ENCODE results near the gene PRLR. TPM values are rescaled to one million over a fixed set of nuclear protein-coding genes. Genes with fewer than 3 reads are reported as not detected.
"Not testable (repeated sequence)": the region's sequence is repeated elsewhere in the genome, so short reads cannot be mapped to it uniquely, and the experiment has no call there.

PRLR gene
- total RNA-seq, 3 donors from 2014 or later: 0.19 to 0.25 (median 0.24) TPM

GRCh38 chr5:35124932-35125331 lies 105.4 kb downstream of the PRLR start:
- DNase-seq (no peak), ATAC-seq (no peak)
- H3K36me3 Mint-ChIP-seq (ENCODE audit: insufficient read depth): no peaks in the 10 kb centered on the region
- peaks cover 9% of the 10 kb centered on the region for H3K4me1 Mint-ChIP-seq (ENCODE audit: low read depth)
- no peaks in the 10 kb centered on the region for H3K9me3 Mint-ChIP-seq
- no peak overlapping the region for H3K4me3 Mint-ChIP-seq
- H3K27me3 Mint-ChIP-seq (ENCODE audit: low read depth): peaks cover 37% of the 10 kb centered on the region

DNA sequence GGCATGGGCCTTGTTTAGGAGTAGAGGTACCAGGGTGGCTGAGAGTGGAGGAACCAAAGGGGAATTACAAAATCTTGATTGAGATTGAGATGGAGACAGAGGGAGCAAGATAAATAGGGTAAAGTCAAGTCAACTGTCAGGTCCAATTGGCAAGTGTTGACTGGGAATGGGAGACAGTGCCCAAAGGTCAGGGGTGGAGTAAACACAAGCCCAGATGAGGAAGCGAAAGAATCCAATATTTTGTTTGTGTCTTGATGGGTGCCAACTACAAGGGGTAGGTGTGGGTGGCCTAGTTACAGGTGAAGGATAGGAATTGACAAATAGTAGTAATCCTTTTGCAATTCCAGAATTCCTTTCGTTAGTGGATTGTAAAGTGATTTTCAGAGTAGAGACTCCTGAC lies 107.5 kb downstream of the PRLR start:
- no peaks in the 10 kb centered on the region for H3K9me3 Mint-ChIP-seq
- H3K4me1 Mint-ChIP-seq (ENCODE audit: low read depth): no peaks in the 10 kb centered on the region
- ATAC-seq (no peak), DNase-seq (no peak)
- H3K27me3 Mint-ChIP-seq (ENCODE audit: low read depth): peaks cover 27% of the 10 kb centered on the region
- H3K36me3 Mint-ChIP-seq (ENCODE audit: insufficient read depth): no peaks in the 10 kb centered on the region
- H3K4me3 Mint-ChIP-seq: no peak overlapping the region

- Mint-ChIP-seq H3K27me3 (ENCODE audit: low read depth) (peaks cover 15% of the 10 kb centered on the region), H3K36me3 (ENCODE audit: insufficient read depth) (no peaks in the 10 kb centered on the region), H3K9me3 (no peaks in the 10 kb centered on the region), H3K4me3 (no peak overlapping the region), H3K4me1 (ENCODE audit: low read depth) (no peaks in the 10 kb centered on the region)
- no peak for DNase-seq
- no peak for ATAC-seq
Measured at GRCh38 chr5:35120715-35121114, 109.6 kb downstream of the PRLR start.

DNA sequence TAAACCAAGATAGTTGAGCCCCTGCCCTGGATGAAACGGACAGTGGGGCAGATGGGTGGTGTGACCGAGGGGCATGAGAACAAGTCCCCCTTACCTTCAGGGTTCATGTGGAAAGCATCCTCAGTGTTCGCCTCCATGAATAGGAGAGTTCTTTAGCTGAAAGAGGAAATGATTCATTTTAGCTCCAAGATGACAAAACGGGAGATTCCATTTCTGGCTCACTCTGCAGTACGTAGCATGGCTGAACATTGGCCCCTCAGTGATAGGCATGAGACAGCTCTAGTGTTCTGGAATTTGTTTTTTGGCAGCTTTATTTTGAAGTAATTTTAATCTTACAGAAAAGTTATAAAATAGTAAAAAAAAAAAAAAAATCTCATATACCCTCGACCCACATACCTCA lies 112.3 kb downstream of the PRLR start:
- peaks cover 22% of the 10 kb centered on the region for H3K27me3 Mint-ChIP-seq (ENCODE audit: low read depth)
- no peak overlapping the region for H3K4me3 Mint-ChIP-seq
- no peaks in the 10 kb centered on the region for H3K4me1 Mint-ChIP-seq (ENCODE audit: low read depth)
- ATAC-seq (peak in 1 of 2 donors; percentile 41), DNase-seq (no peak)
- H3K36me3 Mint-ChIP-seq (ENCODE audit: insufficient read depth): no peaks in the 10 kb centered on the region
- no peaks in the 10 kb centered on the region for H3K9me3 Mint-ChIP-seq

DNA sequence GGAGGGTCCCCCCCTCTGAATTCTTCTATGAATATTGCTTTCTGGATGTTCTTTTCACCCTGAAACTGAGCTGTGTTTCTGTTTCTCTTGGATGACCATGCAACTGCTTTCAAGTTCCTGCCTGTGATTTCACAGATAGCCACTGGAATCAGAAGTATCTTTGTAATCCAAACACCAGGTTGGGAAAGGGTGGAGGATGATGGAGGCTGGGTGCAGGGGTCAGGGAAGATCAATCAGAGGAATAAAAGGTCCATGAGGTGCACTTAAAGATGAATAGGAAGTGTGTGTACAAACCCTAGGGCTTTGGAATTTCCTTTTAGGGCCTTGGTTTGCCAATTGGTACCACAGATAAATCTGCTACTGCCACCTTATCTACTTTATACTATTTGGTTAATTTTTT lies 114.4 kb downstream of the PRLR start:
- H3K9me3 Mint-ChIP-seq: no peaks in the 10 kb centered on the region
- ATAC-seq: no peak

GRCh38 chr5:35114698-35115097 lies 115.6 kb downstream of the PRLR start:
- Mint-ChIP-seq H3K36me3 (ENCODE audit: insufficient read depth) (no peaks in the 10 kb centered on the region), H3K27me3 (ENCODE audit: low read depth) (peaks cover 16% of the 10 kb centered on the region), H3K4me1 (ENCODE audit: low read depth) (no peaks in the 10 kb centered on the region), H3K9me3 (no peaks in the 10 kb centered on the region), H3K4me3 (no peak overlapping the region)
- ATAC-seq (no peak), DNase-seq (no peak)

More for the DNA sequence above, 114.4 kb downstream of the PRLR start:
- Mint-ChIP-seq H3K4me3 (no peak overlapping the region), H3K27me3 (ENCODE audit: low read depth) (peaks cover 16% of the 10 kb centered on the region), H3K4me1 (ENCODE audit: low read depth) (no peaks in the 10 kb centered on the region), H3K36me3 (ENCODE audit: insufficient read depth) (no peaks in the 10 kb centered on the region)
- DNase-seq: no peak

GRCh38 chr5:35112300-35112699 lies 118.0 kb downstream of the PRLR start:
- H3K27me3 Mint-ChIP-seq (ENCODE audit: low read depth): peaks cover 21% of the 10 kb centered on the region
- H3K36me3 Mint-ChIP-seq (ENCODE audit: insufficient read depth): no peaks in the 10 kb centered on the region
- H3K4me3 Mint-ChIP-seq: no peak overlapping the region
- H3K9me3 Mint-ChIP-seq: no peaks in the 10 kb centered on the region
- no peak for DNase-seq
- no peak for ATAC-seq
- H3K4me1 Mint-ChIP-seq (ENCODE audit: low read depth): no peaks in the 10 kb centered on the region

DNA sequence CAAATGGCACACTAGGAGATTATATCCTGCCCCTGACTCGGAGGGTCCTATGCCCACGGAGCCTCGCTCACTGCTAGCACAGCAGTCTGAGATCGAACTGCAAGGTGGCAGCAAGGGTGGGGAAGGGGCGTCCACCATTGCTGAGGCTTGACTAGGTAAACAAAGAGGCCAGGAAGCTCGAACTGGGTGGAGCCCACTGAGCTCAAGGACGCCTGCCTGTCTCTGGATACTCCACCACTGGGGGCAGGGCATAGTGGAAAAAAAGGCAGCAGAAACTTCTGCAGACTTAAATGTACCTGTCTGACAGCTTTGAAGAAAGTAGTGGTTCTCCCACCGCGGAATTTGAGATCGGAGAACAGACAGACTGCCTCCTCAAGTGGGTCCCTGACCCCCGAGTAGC lies 125.7 kb downstream of the PRLR start:
- H3K4me3 Mint-ChIP-seq; H3K4me1 Mint-ChIP-seq (ENCODE audit: low read depth); DNase-seq; ATAC-seq; H3K9me3 Mint-ChIP-seq; H3K36me3 Mint-ChIP-seq (ENCODE audit: insufficient read depth): not testable (repeated sequence)
- H3K27me3 Mint-ChIP-seq (ENCODE audit: low read depth): peaks cover 33% of the 10 kb centered on the region

DNA sequence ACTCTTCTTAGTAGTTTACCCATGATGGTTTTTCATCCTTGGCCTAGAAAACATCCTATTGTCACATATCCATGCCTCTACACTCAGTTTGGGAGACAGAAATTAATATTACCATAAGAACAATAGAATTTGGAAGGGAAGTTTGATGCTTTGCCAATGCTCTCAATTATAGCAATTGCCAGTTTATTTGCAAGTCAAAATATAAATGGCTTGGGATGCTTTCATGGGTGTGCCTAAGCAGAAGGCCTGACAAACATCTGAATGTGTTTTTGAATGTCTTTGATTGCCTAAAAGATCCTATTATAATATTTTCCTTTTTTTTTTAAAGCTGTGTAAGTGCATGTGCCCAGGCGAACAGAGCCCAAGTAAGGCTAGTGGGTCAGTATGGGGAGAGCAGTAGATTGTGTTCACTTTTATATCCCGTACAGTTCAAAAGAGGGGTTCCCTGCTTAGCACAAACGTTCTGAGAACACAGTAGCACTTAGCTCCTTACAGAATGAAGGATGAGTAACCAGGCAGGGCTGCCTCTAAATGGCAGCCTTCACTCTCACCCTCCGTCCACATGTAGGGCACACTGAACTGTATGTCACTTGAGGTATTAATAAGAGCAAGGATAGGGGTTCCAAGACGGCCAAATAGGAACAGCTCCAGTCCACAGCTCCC lies 126.5 kb downstream of the PRLR start:
- Mint-ChIP-seq H3K9me3 (no peaks in the 10 kb centered on the region), H3K27me3 (ENCODE audit: low read depth) (peaks cover 33% of the 10 kb centered on the region), H3K4me1 (ENCODE audit: low read depth) (no peaks in the 10 kb centered on the region), H3K36me3 (ENCODE audit: insufficient read depth) (no peaks in the 10 kb centered on the region), H3K4me3 (no peak overlapping the region)
- DNase-seq (no peak), ATAC-seq (no peak)

DNA sequence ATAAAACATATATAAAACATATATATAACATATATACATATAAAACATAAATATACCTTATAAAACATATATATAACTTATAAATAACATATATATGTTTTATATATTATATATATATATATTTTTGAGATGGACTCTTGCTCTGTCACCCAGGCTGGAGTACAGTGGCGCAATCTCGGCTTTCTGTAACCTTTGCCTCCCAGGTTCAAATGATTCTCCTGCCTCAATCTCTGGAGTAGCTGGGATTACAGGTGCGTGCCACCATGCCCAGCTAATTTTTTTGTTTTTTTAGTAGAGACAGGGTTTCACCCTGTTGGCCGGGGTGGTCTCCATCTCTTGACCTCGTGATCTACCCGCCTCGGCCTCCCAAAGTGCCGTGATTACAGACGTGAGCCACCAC lies 128.6 kb downstream of the PRLR start:
- not testable (repeated sequence) for H3K36me3 Mint-ChIP-seq (ENCODE audit: insufficient read depth); H3K9me3 Mint-ChIP-seq; H3K4me1 Mint-ChIP-seq (ENCODE audit: low read depth); ATAC-seq; H3K4me3 Mint-ChIP-seq; DNase-seq
- peaks cover 31% of the 10 kb centered on the region for H3K27me3 Mint-ChIP-seq (ENCODE audit: low read depth)

- Mint-ChIP-seq H3K4me1 (ENCODE audit: low read depth) (no peaks in the 10 kb centered on the region), H3K27me3 (ENCODE audit: low read depth) (peaks cover 31% of the 10 kb centered on the region), H3K36me3 (ENCODE audit: insufficient read depth) (no peaks in the 10 kb centered on the region), H3K9me3 (no peaks in the 10 kb centered on the region), H3K4me3 (no peak overlapping the region)
- DNase-seq (no peak), ATAC-seq (no peak)
Measured at GRCh38 chr5:35101016-35101415, 129.3 kb downstream of the PRLR start.

GRCh38 chr5:35098214-35098613 lies 132.1 kb downstream of the PRLR start:
- Mint-ChIP-seq H3K4me3 (no peak overlapping the region), H3K36me3 (ENCODE audit: insufficient read depth) (no peaks in the 10 kb centered on the region), H3K4me1 (ENCODE audit: low read depth) (no peaks in the 10 kb centered on the region), H3K27me3 (ENCODE audit: low read depth) (peaks cover 11% of the 10 kb centered on the region), H3K9me3 (no peaks in the 10 kb centered on the region)
- DNase-seq (no peak), ATAC-seq (no peak)

- Mint-ChIP-seq H3K4me1 (ENCODE audit: low read depth) (no peaks in the 10 kb centered on the region), H3K9me3 (no peaks in the 10 kb centered on the region), H3K4me3 (no peak overlapping the region), H3K27me3 (ENCODE audit: low read depth) (peaks cover 5% of the 10 kb centered on the region), H3K36me3 (ENCODE audit: insufficient read depth) (no peaks in the 10 kb centered on the region)
- no peak for DNase-seq
- ATAC-seq: no peak
Measured at GRCh38 chr5:35096932-35097331, 133.4 kb downstream of the PRLR start.

DNA sequence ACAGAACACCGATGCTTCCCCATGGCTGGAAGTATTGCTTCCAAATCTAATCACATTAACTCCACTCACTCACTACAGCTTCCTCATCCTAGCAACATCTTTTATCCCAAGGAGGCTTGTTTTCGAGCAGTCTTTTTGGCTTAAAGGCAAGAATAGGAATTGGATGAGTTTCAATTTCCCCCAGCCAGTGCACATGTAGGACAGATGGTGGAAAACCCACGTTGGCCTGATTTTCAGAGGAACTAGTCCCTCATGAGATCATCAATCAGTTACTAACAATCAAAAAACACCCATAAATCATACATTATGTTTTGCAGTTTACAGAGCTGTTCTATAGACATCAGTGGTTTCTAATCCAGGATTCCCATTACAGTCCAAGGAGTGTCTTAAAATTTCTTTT lies 134.1 kb downstream of the PRLR start:
- Mint-ChIP-seq H3K4me1 (ENCODE audit: low read depth) (no peaks in the 10 kb centered on the region), H3K9me3 (no peaks in the 10 kb centered on the region), H3K27me3 (ENCODE audit: low read depth) (peaks cover 3% of the 10 kb centered on the region), H3K4me3 (no peak overlapping the region), H3K36me3 (ENCODE audit: insufficient read depth) (no peaks in the 10 kb centered on the region)
- DNase-seq (no peak), ATAC-seq (no peak)

- Mint-ChIP-seq H3K9me3 (no peaks in the 10 kb centered on the region), H3K4me3 (no peak overlapping the region), H3K27me3 (ENCODE audit: low read depth) (peaks cover 3% of the 10 kb centered on the region), H3K36me3 (ENCODE audit: insufficient read depth) (no peaks in the 10 kb centered on the region), H3K4me1 (ENCODE audit: low read depth) (no peaks in the 10 kb centered on the region)
- no peak for ATAC-seq
- no peak for DNase-seq
Measured at GRCh38 chr5:35095366-35095765, 134.9 kb downstream of the PRLR start.

DNA sequence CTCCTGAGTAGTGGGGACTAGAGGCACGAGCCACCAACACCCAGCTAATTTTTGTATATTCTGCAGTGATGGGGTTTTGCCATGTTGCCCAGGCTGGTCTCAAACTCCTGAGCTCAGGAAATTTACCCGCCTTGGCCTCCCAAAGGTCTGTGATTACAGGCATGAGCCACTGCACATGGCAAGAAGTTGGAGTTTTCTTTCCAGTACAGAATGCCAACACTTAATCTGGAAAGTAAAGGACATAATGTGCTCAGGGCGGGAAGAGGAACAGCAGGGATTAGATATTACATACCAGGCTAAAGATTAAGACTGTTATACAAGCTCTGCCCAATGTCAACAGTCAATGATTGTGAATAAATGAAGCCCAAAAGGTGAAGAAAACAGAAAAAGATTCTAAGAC lies 135.3 kb downstream of the PRLR start:
- no peaks in the 10 kb centered on the region for H3K9me3 Mint-ChIP-seq
- ATAC-seq (no peak), DNase-seq (no peak)
- H3K36me3 Mint-ChIP-seq (ENCODE audit: insufficient read depth): no peaks in the 10 kb centered on the region
- peaks cover 3% of the 10 kb centered on the region for H3K27me3 Mint-ChIP-seq (ENCODE audit: low read depth)
- H3K4me3 Mint-ChIP-seq: no peak overlapping the region
- no peaks in the 10 kb centered on the region for H3K4me1 Mint-ChIP-seq (ENCODE audit: low read depth)
